ENCODE results near the gene RAB3D.
"Not testable (repeated sequence)": the region's sequence is repeated elsewhere in the genome, so short reads cannot be mapped to it uniquely, and the experiment has no call there.

RAB3D gene

DNA sequence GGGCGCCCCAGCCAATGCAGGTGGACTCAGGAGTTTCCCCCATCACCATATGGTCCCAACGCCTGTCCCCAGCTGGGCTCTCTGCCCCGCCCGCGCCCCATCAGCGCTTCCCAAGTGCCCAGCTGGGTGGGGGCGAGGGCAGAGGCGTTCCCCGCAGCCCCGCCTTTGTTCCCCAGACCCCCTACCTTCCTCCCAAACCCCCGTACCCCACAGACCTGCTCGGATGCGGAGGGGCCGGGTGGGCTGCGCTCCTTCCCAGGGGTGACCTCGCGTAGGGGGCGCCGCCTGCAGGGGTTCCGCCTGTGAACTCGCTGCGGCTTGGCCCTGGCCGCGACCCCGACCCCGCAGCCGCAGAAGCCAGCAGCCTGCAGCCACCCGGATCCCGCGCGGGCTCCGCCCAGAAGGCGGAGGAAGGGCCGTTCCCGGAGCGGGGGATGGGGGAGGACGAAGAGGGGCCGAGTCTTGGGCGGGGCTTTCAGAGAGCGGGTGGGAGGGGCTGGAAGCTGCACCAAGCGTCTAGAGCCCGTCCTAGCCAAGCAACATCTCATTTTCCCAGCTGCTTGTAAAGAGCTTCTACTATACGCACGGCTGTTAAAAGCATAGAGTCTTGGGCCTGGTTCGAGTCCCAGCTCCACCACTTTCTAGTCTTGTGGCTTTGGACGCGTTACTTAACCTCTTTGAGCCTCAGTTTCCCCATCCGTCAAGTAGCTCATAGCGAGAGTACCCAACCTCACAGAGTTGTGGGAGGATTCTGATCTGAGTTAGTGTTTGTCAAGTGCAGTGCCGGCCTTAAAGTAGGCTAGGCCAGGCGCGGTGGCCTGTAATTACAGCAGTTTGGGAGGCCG lies at the start of gene RAB3D:
RAB3D (minus strand) TSS at position 404 of the 845 bp plus-strand sequence. CDS start 2,258 bp downstream, outside the sequence.
- peak; percentile 86 for DNase-seq

DNA sequence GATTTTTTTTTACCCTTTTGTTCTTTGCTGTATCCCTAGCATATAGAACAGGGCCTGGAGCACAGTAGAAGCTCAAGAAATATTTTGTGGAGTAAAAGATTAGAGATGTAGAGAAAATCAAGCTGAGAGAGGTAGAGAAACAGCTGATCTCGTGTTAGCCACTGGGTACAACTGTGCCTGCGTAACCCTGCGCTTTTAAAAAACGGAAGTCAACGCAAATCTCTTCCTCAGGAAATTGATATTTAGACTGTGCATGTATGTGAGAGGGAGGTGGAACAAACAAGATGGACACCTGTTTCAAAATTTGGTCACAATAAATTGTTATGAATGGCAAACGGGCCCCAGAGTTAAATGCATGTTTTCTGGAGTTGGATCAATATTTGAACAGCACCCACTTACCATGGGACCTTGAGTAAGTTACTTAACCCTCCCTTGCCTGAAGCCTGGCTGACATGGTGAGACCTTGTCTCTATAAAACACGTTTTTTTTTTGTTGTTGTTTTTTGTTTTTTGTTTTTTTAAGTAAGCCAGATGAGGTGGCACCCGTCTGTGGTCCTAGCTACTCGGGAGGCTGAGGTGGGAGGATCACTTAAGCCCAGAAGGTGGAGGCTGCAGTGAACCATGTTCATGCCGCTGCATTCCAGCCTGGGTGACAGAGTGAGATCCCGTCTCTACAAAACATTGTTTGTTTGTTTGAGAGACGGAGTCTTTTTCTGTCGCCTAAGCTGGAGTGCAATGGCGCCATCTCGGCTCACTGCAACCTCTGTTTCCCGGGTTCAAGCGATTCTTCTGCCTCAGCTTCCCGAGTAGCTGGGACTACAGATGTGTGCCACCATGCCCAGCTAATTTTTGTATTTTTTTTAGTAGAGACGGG lies 47.9 kb upstream of the RAB3D start:
- no peak for DNase-seq

- no peak for DNase-seq
Measured at GRCh38 chr19:11384778-11385129, 45.3 kb upstream of the RAB3D start.

DNA sequence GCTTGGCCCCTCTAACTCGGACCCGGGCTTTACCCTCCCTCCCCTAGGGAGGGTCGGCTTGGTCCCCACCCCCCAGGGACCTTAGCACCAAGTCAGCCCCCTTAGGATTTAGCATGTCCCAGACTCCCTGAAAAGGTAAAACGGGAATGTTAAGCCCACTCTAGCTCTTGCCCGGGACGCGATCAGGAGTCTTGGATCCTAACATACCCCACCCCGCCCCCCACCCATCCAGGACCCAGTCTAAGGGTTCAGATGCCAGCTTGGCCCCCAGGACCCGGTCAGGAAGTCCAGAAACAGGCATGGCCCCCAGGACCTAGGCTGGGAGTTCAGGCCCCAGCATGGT lies 44.2 kb upstream of the RAB3D start:
- no peak for DNase-seq

GRCh38 chr19:11382898-11383705 lies 43.6 kb upstream of the RAB3D start:
- DNase-seq = peak; percentile 48

DNA sequence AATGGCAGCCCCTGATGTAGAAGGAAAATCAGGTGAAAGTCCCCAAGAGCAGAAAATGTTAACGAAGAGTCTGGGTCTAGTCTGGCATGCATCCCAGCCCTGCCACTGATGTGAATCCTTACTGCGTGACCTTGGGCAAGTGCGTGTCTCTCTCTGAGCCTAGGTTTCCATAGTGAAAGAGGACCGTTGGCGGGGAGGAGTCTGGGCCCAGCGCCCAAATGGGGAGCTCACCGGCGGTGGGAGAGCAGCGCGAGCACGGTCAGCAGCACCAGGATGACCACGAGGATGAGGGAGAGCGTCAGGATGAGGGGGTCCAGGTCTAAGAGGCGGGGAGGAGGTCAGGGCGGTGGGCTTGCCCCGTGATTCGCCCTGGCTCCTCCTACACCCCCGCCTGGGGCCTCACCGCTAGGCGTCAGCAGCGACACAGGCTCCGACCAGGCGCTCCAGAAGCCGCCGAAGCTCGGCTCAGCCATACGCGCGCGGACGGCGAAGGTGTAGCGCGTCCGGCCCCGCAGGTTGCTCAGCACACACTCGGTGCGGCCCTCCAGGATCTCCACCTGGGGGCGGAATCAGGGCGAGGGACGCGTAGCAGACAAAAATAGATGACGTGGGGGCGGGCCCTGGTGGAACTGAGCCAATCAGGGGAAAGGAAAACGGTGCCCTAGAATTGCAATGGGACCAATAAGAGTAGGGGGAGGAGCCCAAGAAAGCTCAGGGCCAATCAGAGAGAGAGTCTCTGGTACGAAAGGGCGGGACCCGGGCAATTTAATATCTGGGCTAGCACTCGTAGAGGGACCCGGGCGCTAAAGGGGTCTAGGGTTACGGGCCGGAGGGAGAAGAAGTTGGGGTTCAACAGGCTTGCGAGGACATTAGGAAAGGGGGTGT lies 41.4 kb upstream of the RAB3D start:
- DNase-seq = peak; percentile 98

GRCh38 chr19:11379857-11380350 lies 40.4 kb upstream of the RAB3D start:
- no peak for DNase-seq

DNA sequence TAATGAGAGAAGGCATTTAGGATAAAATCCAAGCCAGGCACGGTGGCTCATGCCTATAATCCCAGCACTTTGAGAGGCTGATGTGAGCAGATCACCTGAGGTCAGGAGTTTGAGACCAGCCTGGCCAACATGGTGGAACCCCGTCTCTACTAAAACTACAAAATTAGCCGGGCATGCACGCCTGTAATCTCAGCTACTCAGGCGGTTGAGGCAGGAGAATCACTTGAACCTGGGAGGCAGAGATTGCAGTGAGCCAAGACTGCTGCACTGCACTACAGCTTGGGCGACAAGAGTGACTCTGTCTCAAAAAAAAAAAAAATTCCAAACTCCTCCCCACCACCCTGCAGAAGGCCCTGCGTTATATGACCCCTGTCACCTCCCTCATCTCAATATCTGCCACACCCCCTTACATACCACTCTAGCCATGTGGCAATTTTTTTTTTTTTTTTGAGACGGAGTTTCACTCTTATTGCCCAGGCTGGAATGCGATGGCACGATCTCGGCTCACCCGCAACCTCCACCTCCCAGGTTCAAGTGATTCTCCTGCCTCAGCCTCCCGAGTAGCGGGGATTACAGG lies 39.9 kb upstream of the RAB3D start:
- not testable (repeated sequence) for DNase-seq

- peak; percentile 72 for DNase-seq
Measured at GRCh38 chr19:11378319-11379189, 39.1 kb upstream of the RAB3D start.

GRCh38 chr19:11377756-11378155 lies 38.3 kb upstream of the RAB3D start:
- no peak for DNase-seq

- no peak for DNase-seq
Measured at GRCh38 chr19:11377237-11377636, 37.8 kb upstream of the RAB3D start.

DNA sequence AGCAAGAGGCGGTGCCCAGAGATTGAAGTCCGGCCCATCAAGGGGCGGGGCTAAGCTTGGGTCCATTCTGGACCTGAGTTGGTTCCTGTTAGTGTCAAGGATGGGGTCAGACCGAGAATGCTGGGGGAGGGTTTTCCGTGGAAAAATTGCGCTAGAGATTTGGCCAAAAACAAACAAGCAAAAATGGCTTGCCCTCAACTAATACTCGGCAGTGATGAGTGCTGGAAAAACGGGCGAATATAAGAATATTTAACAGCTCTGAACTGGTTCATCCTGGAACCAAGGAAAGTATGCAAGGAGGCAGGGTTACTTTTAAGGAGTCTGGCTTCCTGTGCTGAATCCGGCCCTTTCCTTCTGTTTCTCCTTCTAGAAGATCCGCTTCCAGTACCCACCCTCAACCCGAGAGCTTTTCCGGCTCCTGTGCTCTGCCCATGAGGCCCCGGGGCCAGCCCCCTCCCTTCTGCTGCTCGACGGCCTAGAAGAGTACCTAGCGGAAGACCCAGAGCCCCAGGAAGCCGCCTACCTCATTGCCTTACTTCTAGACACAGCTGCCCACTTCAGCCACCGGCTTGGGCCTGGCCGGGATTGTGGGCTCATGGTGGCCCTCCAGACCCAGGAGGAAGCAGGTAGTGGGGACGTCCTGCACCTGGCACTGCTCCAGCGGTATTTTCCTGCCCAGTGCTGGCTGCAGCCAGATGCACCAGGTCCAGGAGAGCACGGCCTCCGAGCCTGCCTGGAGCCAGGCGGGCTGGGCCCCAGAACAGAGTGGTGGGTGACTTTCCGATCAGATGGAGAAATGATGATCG lies 35.9 kb upstream of the RAB3D start:
- no peak for DNase-seq

DNA sequence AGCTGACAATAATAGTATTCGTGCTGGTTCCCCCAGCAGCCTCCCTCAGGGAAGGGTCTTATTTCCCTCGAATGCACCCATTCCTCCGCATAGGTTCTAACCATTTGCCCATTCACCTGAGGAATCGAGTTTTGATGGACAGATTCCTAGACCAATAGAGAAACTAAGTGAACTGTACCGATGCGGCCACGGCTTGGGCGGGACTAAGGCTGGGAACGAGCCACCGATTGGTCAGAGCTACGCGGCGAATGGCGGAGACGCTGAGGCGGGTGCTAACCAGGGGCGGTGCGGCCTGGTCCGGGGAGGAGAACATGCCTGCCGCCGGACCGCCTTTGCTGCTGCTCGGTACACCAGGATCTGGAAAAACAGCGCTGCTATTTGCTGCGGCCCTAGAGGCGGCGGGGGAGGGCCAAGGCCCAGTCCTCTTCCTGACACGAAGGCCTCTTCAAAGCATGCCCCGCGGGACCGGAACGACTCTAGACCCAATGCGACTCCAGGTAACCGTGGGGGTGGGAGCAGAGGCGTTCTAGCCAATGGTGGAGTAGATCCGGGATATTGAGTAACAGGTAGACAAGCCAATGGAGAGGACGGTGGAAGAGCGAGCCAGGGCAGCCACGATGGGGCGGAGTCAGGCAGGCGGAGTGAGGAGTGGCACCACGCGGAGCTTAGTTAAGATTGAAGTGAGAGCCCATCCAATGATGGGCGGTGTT lies 35.1 kb upstream of the RAB3D start, which contains the start of gene SWSAP1:
SWSAP1 (plus strand) TSS at position 234 of the 710 bp plus-strand sequence; CDS start at position 249, 15 bp downstream.
- DNase-seq = peak; percentile 100

DNA sequence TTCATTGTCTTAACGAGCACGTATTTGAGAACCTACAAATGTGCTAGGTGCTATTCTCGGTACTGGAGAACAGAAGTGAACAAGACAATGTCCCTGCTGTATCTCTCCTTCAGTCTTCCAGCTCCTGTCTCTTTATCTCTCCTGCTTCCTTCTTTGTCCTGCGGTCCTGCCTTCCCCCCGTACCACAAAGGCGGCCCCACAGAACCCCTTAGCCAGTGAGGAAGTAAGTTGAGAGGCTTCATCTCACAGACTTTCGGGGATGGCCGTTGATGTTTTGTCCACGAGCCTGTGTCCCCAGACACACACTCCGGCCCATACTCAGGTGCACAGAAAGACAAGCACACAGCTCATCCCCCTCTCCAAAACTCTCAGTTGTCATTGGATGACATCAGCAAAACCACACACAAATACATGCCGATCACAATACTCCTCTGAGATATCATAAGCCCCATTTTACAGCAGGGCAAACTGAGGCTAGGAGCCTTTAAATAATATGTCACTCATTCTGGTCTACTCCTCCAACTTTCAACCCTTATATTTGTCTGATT lies 34.5 kb upstream of the RAB3D start:
- no peak for DNase-seq

DNA sequence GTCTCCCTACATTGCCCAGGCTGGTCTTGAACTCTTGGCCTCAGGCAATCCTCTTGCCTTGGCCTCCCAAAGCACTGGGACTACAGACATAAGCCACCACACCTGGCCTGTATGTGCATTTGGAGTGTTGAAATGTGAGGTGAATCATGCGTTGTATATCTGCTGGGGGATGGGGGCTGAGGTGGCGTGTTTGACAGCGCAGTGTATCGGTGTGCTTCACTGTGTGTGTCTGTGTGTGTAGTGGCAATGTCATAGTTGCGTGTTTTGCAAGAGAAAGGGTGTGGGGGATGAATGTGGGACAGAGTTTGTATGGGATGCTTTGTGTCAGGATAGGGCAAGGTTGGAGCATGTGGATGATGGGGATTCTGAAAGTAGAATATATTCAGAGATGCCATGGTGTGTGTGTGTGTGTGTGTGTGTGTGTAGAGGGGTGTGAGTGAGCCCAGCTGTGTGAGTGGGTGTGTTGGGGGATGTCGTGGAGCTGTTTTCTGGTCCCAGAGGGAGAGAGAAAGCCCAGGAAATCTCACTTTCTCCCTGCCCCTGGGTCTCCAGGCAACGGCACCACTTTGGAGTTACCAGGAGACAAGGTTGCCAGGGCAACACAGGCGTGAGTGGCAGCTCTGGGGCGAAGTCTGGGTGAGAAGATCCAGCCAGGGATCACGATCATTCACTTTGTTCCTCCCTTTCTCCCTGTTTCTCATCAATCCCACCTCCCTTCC lies 33.9 kb upstream of the RAB3D start:
- DNase-seq = peak; percentile 88

GRCh38 chr19:11370744-11371143 lies 31.3 kb upstream of the RAB3D start:
- no peak for DNase-seq

DNA sequence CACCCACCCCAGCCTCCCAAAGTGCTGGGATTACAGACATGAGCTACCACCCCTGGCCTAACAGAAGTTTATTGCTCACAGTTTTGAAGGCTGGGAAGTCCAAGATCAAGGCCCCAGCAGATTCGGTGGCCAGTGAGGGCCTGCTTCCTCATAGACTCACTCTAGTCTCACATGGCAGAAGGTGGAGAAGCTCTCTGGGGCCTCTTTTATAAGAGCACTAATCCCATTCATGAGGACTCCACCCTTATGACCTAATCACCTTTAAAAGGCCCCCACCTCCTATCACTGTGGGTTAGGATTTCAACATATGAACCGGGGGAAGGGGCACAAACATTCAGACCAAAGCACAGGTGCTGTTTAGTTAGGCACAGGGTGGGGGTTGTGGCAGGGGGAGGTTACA lies 28.1 kb upstream of the RAB3D start:
- no peak for DNase-seq
